ENCODE results near the gene ZGRF1.

GRCh38 chr4:112531146-112531545 lies 105.6 kb downstream of the ZGRF1 start:
- TF ChIP-seq CTCF (IDR thresholded peaks at IDR 0.05) (no peak), EZH2 (IDR thresholded peaks at IDR 0.05; ENCODE audit: borderline replicate concordance, insufficient read depth, low read depth, low read length, poor library complexity, severe bottlenecking) (no peak)

Measured in B cell (primary cell).